ENCODE results near the gene NXN.

GRCh38 chr17:819251-819650, 160.3 kb downstream of the NXN start:
- TF ChIP-seq CTCF (IDR thresholded peaks at IDR 0.05) (no peak), POLR2AphosphoS5 (IDR thresholded peaks at IDR 0.05; ENCODE audit: low read depth, low read length) (no peak), SIN3A (IDR thresholded peaks at IDR 0.05; ENCODE audit: borderline replicate concordance, insufficient read depth, low read depth, low read length) (no peak)

Measured in Panc1 (cell line).